22Rv1 (cell line): ENCODE data around the gene AGAP6.
"Not testable (repeated sequence)": the region's sequence is repeated elsewhere in the genome, so short reads cannot be mapped to it uniquely, and the experiment has no call there.

Experiments used
- ZFX ChIP-seq: fragments of 450-650 bp; IDR thresholded peaks from 2 replicates; pipeline ENCODE4 v1.6.1; 2017; ENCODE audit warnings: antibody characterized with exemption, borderline replicate concordance
- TF ChIP-seq, protein P1 (sequence below): fragments of 450-650 bp; IDR thresholded peaks from 2 replicates; pipeline ENCODE4 v1.5.1; 2017; ENCODE audit warnings: mild to moderate bottlenecking

DNA sequence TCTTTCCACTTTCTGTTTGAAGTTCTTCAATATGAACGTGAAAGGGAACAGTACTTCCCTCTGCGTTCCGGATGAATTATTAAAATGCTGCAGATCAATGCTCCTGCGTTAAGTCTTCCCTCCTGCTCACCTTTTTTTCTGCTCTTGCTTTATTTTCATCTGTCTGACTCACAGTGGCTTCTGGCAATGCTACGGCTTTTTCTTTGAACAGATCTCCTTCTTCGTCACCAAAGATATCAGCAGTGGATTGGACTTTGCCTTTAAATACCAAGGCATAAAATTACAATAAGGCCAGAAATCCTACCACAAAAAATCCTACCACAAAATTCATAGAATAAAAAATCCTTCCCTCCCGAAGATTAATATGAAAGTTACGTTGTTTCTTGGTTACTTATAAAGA is 68.4 kb downstream of the AGAP6 start:
- TF ChIP-seq, protein P1, sequence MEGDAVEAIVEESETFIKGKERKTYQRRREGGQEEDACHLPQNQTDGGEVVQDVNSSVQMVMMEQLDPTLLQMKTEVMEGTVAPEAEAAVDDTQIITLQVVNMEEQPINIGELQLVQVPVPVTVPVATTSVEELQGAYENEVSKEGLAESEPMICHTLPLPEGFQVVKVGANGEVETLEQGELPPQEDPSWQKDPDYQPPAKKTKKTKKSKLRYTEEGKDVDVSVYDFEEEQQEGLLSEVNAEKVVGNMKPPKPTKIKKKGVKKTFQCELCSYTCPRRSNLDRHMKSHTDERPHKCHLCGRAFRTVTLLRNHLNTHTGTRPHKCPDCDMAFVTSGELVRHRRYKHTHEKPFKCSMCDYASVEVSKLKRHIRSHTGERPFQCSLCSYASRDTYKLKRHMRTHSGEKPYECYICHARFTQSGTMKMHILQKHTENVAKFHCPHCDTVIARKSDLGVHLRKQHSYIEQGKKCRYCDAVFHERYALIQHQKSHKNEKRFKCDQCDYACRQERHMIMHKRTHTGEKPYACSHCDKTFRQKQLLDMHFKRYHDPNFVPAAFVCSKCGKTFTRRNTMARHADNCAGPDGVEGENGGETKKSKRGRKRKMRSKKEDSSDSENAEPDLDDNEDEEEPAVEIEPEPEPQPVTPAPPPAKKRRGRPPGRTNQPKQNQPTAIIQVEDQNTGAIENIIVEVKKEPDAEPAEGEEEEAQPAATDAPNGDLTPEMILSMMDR = not testable (repeated sequence)
- not testable (repeated sequence) for TF ChIP-seq ZFX
